GM12873 (cell line): Measurements from ENCODE around the gene PNN.

ENCODE experiments used
- CTCF ChIP-seq: IDR thresholded peaks from 2 replicates; pipeline ENCODE4 v1.5.1; 2012; ENCODE audit warnings: low read depth, mild to moderate bottlenecking, moderate library complexity, low read length, control low read depth; ENCODE audit not compliant: insufficient read depth; ENCODE audit errors: missing control alignments

PNN gene

DNA sequence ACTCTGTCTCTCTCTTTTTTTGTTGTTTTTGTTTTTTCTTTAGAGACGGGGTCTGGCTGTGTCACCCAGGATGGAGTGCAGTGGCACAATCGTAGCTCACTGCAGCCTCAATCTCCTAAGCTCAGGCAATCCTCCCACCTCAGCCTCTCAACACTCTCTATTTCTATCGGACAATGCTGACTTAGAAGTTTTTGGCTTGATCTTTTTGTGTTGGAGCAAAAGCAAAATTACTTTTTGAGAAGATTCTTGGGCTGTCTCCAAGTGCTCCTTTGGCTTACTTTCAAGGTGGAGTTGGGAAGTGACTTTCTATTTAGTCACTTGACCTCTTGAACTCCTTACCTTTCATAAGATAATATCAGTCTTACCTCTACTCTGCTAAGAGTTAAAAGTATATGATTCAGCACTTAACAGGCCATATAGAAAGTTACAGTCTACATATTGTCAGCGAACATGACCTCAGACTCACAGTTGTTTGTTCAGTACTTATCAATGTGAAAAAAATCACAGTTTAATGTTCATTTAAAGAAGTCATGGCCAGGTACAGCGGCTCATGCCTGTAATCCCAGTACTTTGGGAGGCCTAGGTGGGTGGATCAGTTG is 43.2 kb downstream of the PNN start:
- TF ChIP-seq CTCF: no peak

DNA sequence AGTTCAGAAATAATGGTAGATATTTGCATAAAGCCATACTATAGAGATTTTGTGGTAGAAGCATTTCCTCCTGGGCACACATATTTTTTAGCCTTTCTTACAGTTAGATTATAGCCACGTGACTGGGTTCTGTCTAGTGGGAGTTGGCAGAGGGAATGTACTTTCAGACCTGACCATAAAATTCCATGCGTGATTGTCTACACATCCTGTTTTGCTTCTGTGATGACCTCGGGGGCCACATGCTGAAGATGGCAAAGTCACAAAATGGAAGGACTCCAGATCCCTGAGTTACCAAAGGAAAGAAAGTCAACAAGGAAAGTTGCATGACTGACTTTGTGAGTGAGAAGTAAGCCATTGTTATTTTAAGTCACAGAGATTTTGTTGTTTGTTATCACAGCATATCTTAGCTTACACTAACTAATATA is 44.0 kb downstream of the PNN start:
- no peak for TF ChIP-seq CTCF

DNA sequence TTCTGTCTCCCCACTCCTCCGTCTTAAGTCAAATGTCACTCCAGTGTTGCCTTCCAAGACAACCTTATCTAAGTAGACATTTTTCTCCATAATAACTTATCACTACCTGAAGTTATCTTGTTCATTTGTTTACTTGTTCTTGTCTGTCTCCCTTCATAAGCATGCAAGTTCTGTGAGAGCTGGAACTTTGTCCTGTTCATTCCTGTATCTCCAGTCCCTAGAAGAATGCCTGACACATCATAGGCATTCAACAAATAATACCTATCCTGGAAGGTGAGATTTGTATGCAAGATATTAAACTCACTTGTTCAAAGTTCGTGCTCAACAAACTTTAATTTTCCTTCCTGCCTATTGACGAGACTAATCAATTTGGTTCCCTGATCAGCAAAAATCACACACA is 53.0 kb downstream of the PNN start:
- no peak for TF ChIP-seq CTCF

- no peak for TF ChIP-seq CTCF
Measured at GRCh38 chr14:39228509-39229221, 53.6 kb downstream of the PNN start.

GRCh38 chr14:39229222-39229543 is 54.1 kb downstream of the PNN start:
- TF ChIP-seq CTCF: no peak

DNA sequence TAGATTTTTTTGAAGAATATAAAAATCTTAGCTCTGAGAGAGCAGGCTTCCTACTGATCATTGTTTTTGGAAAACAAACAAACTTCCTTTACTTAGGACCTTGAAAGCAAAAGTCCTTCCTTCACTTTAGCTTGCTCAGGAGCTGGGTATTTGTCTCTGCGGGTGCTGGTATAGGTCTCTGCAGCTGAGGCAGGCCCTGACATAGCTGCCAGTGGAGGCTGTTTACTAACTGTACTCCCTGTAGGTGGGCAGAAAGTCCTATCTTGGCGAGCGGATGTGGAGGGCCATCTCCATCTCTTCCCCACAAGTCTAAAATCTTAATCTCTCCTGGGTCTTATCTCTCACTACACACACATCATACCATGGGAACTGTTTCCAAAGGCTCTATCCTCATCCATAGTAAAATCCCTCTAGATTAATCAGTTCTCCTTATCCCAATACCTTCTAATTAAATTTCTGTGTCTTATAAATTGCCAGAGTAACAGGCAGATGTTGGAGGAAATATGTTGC is 54.6 kb downstream of the PNN start:
- no peak for TF ChIP-seq CTCF

DNA sequence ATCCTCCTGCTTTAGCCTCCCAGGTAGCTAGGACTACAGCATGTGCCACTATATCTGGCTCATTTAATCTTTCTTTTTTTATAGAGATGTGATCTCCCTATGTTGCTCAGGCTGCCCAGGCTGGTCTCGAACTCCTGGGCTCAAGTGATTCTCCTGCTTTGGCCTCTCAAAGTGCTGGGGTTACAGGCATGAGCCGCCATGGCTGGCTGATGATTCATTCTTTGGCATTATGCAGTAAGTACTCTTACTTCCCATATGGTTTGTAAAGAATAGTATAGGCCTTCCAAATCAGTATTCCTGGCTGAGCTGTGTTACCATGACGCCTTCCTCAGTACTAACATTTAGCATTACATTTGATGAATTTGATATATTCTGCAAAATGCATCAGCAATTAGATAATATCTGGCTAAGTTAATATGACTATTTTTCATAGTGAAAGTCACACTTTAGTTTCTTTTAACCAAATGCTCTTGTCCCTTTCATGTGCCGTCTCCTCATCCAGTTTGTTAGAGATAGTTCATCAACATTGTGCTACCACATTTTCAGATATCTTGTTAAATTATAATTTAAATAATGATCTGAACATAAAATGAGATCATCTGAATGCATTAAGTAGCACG is 55.5 kb downstream of the PNN start:
- TF ChIP-seq CTCF: no peak
